ENCODE measurements around the gene TKT.

GRCh38 chr3:53282581-53282980 is 26.8 kb upstream of the TKT start:
- TF ChIP-seq POLR2A (IDR thresholded peaks at IDR 0.05), result no peak
- no peak for TF ChIP-seq CTCF (IDR thresholded peaks at IDR 0.05)

Measured in esophagus squamous epithelium (tissue), 4 donors.